Measurements from ENCODE around the gene SRP72.

- no peak for TF ChIP-seq CTCF (conservative IDR thresholded peaks at IDR 0.05)
- no peak for TF ChIP-seq ZFX (IDR thresholded peaks at IDR 0.05)
These were observed 26.4 kb upstream of the SRP72 start for GRCh38 chr4:56440983-56441382.
